Kidney epithelial cell (primary cell): ENCODE results near the gene RBBP4. TPM values are rescaled to one million over a fixed set of nuclear protein-coding genes. Genes with fewer than 3 reads are reported as not detected.

ENCODE experiments used
- DNase-seq: peaks from one replicate; pipeline ENCODE4 v3.0.0-alpha.2; 2010; ENCODE audit warnings: low read depth
- H3K27me3 ChIP-seq: 2 replicates; pipeline ENCODE4 v1.6.0; 2011; ENCODE audit warnings: low read length; ENCODE audit not compliant: control insufficient read depth, insufficient read depth
- H3K36me3 ChIP-seq: 2 replicates; pipeline ENCODE4 v1.5.1; 2011; ENCODE audit warnings: low read length; ENCODE audit not compliant: control insufficient read depth, insufficient read depth
- H3K4me3 ChIP-seq: 2 replicates; pipeline ENCODE4 v1.5.1; 2011; ENCODE audit warnings: low read depth, mild to moderate bottlenecking, control low read depth, low read length
- total RNA-seq: library from RNA; depleted of rRNA; stranded (reverse); fragments of >200 nt; gene quantifications from 2 replicates; pipeline ENCODE4 v1.2.3, GENCODE V29; 2015
- TF ChIP-seq, protein P1 (sequence below): IDR thresholded peaks from 2 replicates; pipeline ENCODE4 v1.5.1; 2011; ENCODE audit warnings: mild to moderate bottlenecking, moderate library complexity, low read length, control low read depth, inconsistent platforms; ENCODE audit not compliant: insufficient read depth, poor library complexity, severe bottlenecking

RBBP4 gene
- total RNA-seq, 1 donor from 2014 or later, result 216 TPM

DNA sequence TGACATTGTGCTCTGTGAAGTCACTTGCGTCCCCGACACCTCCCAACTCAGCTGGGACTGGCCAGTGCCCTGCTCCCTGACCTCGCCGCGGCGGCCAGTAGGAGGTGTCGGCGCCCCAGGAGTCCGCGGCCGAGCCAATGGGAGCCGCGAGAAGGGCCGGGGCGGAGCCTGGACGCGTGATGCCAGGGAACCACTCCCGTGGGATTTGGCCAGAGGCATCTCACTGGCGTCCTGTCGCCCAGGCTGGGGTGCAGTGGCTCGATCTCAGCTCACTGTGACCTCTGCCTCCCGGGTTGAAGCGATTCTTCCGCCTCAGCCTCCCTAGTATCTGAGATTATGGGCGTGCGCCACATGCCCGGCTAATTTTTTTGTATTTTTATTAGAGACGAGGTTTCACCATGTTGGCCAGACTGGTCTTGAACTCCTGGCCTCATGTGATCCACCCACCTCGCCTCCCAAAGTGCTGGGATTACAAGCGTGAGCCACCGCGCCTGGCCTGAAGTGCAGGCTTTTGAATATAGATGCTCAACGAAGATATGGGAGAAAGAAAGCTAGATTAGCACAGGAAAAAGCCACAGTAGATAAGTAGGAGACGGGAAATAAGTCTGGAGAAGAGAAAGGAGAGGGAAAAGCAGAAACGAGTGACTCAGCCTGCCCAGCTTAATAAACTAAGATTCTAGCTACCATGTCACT lies 38.7 kb upstream of the RBBP4 start:
- TF ChIP-seq, protein P1, sequence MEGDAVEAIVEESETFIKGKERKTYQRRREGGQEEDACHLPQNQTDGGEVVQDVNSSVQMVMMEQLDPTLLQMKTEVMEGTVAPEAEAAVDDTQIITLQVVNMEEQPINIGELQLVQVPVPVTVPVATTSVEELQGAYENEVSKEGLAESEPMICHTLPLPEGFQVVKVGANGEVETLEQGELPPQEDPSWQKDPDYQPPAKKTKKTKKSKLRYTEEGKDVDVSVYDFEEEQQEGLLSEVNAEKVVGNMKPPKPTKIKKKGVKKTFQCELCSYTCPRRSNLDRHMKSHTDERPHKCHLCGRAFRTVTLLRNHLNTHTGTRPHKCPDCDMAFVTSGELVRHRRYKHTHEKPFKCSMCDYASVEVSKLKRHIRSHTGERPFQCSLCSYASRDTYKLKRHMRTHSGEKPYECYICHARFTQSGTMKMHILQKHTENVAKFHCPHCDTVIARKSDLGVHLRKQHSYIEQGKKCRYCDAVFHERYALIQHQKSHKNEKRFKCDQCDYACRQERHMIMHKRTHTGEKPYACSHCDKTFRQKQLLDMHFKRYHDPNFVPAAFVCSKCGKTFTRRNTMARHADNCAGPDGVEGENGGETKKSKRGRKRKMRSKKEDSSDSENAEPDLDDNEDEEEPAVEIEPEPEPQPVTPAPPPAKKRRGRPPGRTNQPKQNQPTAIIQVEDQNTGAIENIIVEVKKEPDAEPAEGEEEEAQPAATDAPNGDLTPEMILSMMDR, result peak; percentile 21
- Histone ChIP-seq H3K4me3 (peak overlapping the region; percentile 51), H3K36me3 (no peaks in the 10 kb centered on the region), H3K27me3 (no peaks in the 10 kb centered on the region)
- DNase-seq, result peak; percentile 37

GRCh38 chr1:32613472-32613871 lies 37.5 kb upstream of the RBBP4 start:
- Histone ChIP-seq H3K4me3 (no peak overlapping the region), H3K36me3 (no peaks in the 10 kb centered on the region), H3K27me3 (no peaks in the 10 kb centered on the region)
- DNase-seq, result no peak
- TF ChIP-seq, protein P1, result no peak

- Histone ChIP-seq H3K27me3 (no peaks in the 10 kb centered on the region), H3K4me3 (no peak overlapping the region), H3K36me3 (no peaks in the 10 kb centered on the region)
- no peak for DNase-seq
- TF ChIP-seq, protein P1, result no peak
Observed at GRCh38 chr1:32618673-32619221, 32.3 kb upstream of the RBBP4 start.

GRCh38 chr1:32619701-32620485 lies 31.1 kb upstream of the RBBP4 start:
- no peaks in the 10 kb centered on the region for H3K36me3 ChIP-seq
- TF ChIP-seq, protein P1, result no peak
- H3K4me3 ChIP-seq, result no peak overlapping the region
- DNase-seq, result no peak
- no peaks in the 10 kb centered on the region for H3K27me3 ChIP-seq

GRCh38 chr1:32622205-32622604 lies 28.8 kb upstream of the RBBP4 start:
- Histone ChIP-seq H3K4me3 (no peak overlapping the region), H3K27me3 (no peaks in the 10 kb centered on the region), H3K36me3 (no peaks in the 10 kb centered on the region)
- no peak for DNase-seq
- TF ChIP-seq, protein P1, result no peak
